ENCODE results near the gene CMTM3. TPM values are rescaled to one million over a fixed set of nuclear protein-coding genes. Genes with fewer than 3 reads are reported as not detected.
"Not testable (repeated sequence)": the region's sequence is repeated elsewhere in the genome, so short reads cannot be mapped to it uniquely, and the experiment has no call there.

The CMTM3 gene
- total RNA-seq, 2 donors from 2014 or later: 4.0 to 7.9 TPM

DNA sequence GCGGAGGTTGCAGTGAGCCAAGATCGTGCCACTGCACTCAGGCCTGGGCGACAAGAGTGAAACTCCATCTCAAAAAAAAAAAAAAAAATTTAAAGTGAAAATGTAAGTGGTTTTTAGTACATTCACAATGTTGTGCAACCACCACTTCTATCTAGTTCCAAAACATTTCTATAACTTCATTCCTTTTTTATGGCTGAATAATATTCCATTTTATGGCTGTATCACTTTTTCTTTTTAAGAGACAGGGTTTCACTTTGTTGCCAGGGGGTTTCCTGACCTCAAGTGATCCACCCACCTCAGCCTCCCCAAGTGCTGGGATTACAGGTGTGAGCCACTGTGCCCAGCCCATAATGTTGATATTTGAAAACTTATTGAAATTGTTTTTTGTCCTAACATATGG, 11.7 kb upstream of the CMTM3 start:
- H3K27ac ChIP-seq: no peak overlapping the region
- TF ChIP-seq, protein P1, sequence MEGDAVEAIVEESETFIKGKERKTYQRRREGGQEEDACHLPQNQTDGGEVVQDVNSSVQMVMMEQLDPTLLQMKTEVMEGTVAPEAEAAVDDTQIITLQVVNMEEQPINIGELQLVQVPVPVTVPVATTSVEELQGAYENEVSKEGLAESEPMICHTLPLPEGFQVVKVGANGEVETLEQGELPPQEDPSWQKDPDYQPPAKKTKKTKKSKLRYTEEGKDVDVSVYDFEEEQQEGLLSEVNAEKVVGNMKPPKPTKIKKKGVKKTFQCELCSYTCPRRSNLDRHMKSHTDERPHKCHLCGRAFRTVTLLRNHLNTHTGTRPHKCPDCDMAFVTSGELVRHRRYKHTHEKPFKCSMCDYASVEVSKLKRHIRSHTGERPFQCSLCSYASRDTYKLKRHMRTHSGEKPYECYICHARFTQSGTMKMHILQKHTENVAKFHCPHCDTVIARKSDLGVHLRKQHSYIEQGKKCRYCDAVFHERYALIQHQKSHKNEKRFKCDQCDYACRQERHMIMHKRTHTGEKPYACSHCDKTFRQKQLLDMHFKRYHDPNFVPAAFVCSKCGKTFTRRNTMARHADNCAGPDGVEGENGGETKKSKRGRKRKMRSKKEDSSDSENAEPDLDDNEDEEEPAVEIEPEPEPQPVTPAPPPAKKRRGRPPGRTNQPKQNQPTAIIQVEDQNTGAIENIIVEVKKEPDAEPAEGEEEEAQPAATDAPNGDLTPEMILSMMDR (IDR thresholded peaks at IDR 0.05): no peak
- intact Hi-C loops (cut with DNase I): no loop called here
- no peaks in the 10 kb centered on the region for H3K36me3 ChIP-seq
- H3K27me3 ChIP-seq: no peaks in the 10 kb centered on the region
- H3K9ac ChIP-seq (ENCODE audit: low read depth in 2 of 2, low read length in 2 of 2): no peak overlapping the region
- no peaks in the 10 kb centered on the region for H3K9me3 ChIP-seq
- H3K4me1 ChIP-seq: no peaks in the 10 kb centered on the region
- no peak for DNase-seq
- H3K4me3 ChIP-seq: no peak overlapping the region

DNA sequence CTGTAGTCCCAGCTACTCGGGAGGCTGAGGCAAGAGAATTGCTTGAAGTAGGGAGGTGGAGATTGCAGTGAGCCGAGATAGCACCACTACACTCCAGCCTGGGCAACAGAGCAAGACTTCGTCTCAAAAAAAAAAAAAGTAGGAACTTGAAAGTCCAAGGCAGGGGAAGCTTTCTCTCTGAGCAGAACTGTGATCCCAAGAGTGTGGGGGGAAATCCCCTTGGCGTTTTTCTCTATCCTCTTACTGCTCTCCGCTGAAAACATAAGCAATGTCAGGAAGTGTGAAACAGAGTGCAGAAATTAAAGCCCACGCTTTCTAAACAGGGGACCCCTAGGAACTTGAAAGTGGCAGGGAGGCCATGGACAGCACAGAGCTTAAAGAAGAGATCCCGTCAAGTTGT, 9.8 kb upstream of the CMTM3 start:
- H3K36me3 ChIP-seq: no peaks in the 10 kb centered on the region
- H3K9me3 ChIP-seq: no peaks in the 10 kb centered on the region
- no peak overlapping the region for H3K9ac ChIP-seq (ENCODE audit: low read depth in 2 of 2, low read length in 2 of 2)
- intact Hi-C loops (cut with DNase I): no loop called here
- TF ChIP-seq, protein P1 (IDR thresholded peaks at IDR 0.05): no peak
- H3K4me1 ChIP-seq: no peaks in the 10 kb centered on the region
- no peak overlapping the region for H3K4me3 ChIP-seq
- DNase-seq: no peak
- H3K27ac ChIP-seq: no peak overlapping the region
- no peaks in the 10 kb centered on the region for H3K27me3 ChIP-seq

DNA sequence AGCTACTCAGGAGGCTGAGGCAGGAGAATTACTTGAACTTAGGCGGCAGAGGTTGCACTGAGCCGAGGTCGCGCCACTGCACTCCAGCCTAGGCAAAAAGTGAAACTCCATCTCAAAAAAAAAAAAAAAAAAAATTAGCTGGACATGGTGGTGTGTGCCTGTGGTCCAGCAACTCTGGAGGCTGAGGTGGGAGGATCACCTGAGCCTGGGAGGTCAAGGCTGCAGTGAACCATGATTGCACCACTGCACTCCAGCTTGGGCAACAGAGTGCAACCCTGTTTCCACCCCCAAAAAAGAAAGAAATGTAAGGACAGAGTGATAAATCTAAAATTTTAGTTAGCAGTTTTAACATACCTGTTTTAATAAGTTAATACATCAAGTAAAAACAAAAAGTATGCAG, 7.9 kb upstream of the CMTM3 start:
- H3K27me3 ChIP-seq; H3K36me3 ChIP-seq; intact Hi-C loops (cut with DNase I); H3K27ac ChIP-seq; H3K4me3 ChIP-seq; H3K9me3 ChIP-seq; H3K9ac ChIP-seq (ENCODE audit: low read depth in 2 of 2, low read length in 2 of 2); DNase-seq; H3K4me1 ChIP-seq: not testable (repeated sequence)

DNA sequence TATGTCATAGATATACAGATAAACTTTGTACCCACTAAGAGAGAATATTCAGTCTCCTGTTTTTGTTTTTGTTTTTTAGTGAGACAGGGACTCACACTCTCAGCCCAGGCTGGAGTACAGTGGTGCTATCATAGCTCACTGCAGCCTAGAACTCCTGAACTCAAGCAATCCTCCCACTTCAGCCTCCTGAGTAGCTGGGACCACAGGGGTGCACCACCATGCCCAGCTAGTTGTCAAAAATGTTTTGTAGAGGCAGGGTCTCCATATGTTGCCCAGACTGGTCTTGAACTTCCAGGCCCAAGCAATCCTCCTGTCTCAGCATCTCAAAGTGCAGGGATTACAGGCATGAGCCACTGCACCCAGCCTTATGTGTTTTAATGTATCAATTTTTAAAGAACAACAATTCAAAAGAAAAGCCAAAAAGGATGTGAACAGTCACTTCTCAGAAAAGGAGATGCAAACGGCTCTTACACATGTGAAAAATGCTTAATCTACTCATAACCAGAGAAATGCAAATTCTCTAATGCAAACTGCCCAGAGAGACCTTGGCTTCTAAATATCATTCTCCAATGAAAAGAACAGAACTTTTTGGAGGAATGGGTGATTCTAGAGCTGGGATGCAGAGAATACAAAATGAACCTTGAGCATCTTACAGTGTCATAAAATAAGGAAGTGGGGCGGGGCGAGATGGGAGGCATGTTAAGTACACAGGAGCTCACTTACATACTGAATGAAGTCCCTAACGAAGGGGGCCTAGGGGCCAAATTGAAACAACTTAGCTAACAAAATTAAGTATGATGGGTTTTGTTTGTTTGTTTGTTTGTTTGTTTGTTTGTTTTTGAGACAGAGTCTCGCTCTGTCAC, 7.3 kb upstream of the CMTM3 start:
- H3K9me3 ChIP-seq: no peaks in the 10 kb centered on the region
- no peaks in the 10 kb centered on the region for H3K27me3 ChIP-seq
- no peak overlapping the region for H3K4me3 ChIP-seq
- TF ChIP-seq, protein P1 (IDR thresholded peaks at IDR 0.05): no peak
- H3K36me3 ChIP-seq: no peaks in the 10 kb centered on the region
- DNase-seq: no peak
- no peak overlapping the region for H3K27ac ChIP-seq
- no peaks in the 10 kb centered on the region for H3K4me1 ChIP-seq
- intact Hi-C loops (cut with DNase I): no loop called here
- H3K9ac ChIP-seq (ENCODE audit: low read depth in 2 of 2, low read length in 2 of 2): no peak overlapping the region

DNA sequence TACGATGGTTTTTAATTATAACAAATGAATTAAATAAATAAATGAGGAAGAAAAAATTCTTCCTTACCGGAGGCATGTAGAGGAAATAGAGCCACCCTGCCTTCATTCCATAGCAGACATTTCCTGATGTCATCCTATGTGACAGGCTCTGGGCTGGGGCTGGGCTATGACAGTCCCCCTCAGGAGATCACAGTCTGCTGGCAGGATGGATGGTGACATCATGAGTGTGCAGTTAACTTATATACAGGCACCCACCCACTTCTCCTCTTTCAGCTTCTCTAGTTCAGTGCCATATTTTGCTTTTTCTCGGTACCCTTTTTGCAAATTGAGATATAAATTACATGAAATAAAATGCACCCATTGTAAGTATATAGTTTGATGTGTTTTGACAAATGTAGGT, 6.4 kb upstream of the CMTM3 start:
- no peak for DNase-seq
- TF ChIP-seq, protein P1 (IDR thresholded peaks at IDR 0.05): no peak
- Histone ChIP-seq H3K9ac (ENCODE audit: low read depth in 2 of 2, low read length in 2 of 2) (no peak overlapping the region), H3K36me3 (no peaks in the 10 kb centered on the region), H3K27me3 (no peaks in the 10 kb centered on the region), H3K27ac (no peak overlapping the region), H3K4me3 (no peak overlapping the region), H3K4me1 (no peaks in the 10 kb centered on the region), H3K9me3 (no peaks in the 10 kb centered on the region)
- intact Hi-C loops (cut with DNase I): no loop called here

DNA sequence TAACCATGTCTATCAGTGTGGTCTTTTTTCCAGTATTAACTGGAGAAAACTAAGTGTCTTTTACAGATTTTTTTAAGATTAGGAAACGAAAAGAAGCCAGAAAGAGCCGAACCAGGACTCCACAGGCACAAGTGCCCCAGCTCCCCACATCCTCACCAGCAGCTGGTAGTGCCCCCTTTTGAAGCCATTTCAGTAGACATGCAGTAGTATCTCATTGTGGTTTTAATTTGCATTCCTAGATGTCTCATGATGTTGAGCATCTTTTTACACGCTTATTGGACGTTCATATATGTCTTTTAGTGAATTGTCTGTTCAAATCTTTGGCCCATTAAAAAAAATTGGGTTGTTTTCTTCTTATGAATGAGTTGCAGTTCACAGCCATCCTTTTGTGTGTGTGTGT, 4.8 kb upstream of the CMTM3 start:
- H3K36me3 ChIP-seq: no peaks in the 10 kb centered on the region
- TF ChIP-seq, protein P1 (IDR thresholded peaks at IDR 0.05): no peak
- no peak overlapping the region for H3K27ac ChIP-seq
- no peak overlapping the region for H3K9ac ChIP-seq (ENCODE audit: low read depth in 2 of 2, low read length in 2 of 2)
- H3K27me3 ChIP-seq: peaks cover 10% of the 10 kb centered on the region
- no peak overlapping the region for H3K4me3 ChIP-seq
- intact Hi-C loops (cut with DNase I): loop anchor here (5.0 kb wide), 1 partner anchor 192 kb away; no protein-coding TSS in a partner anchor
- no peak for DNase-seq
- no peaks in the 10 kb centered on the region for H3K9me3 ChIP-seq
- H3K4me1 ChIP-seq: no peaks in the 10 kb centered on the region

Measured in colonic mucosa (tissue), 4 donors.